Measurements from ENCODE around the gene RIMS3. TPM values are rescaled to one million over a fixed set of nuclear protein-coding genes. Genes with fewer than 3 reads are reported as not detected.

Gene RIMS3
- 1 to 10 TPM; 2.7 TPM for total RNA-seq

DNA sequence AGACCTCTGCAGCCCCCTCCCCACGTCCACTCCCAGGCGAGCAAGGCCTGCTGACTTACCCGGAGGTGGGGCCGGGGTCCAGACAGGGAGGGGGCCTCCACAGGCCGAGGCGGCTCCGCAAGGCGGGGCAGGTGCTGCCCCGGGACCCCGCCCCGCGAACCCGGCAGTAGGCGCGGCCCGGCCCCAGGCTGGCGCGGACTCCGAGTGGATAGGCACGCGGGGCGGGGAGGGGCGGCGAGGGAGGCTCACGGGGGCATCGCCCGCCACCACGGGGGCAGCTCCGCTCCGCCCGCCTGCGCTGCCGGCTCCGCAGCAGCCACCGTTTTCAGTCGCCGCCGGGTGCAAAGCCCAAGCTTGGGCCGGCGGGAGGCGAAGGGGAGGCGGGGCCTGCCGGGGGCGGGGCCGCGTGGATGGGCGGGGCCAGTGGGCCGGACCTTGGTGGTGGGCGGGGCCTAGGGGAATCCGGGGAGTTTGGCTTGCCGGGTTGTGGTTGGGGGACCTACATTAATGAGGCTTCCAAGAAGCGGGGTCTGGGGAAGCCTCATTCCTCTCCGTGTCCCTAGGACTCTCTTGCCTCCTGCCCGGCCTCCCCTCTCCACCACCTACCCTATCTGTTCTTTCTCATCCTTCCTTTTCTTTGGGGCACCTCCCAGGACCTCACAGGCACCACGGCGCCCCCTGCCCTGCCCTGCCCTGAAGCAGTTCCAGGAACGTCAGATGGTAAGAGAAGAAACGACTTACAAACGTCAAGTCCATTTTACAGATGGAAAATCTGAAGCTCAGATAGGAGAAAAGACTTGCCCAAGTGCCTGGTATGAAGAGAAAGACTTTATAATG, at the start of gene RIMS3:
RIMS3 (minus strand) TSS at position 348 of the 837 bp plus-strand sequence. CDS start 23,757 bp downstream, outside the sequence.
- ATAC-seq (peak; percentile 85), DNase-seq (peak; percentile 91)
- Mint-ChIP-seq H3K27ac (peak within 1 kb of the TSS; percentile 70), H3K36me3 (ENCODE audit: low read depth) (no peaks in the 10 kb centered on the region), H3K4me3 (peak within 1 kb of the TSS; percentile 74), H3K4me1 (peaks cover 28% of the 10 kb centered on the region), H3K27me3 (no peaks in the 10 kb centered on the region), H3K9me3 (ENCODE audit: low read depth) (no peaks in the 10 kb centered on the region)
- intact Hi-C loops (cut with DNase I, micrococcal nuclease): loop anchor here (1.0 to 5.0 kb wide), 7 partner anchors 27 to 523 kb away; partner anchors contain the start of genes CITED4 (in 2 of the 2) and ZNF684 (in 2 of the 2)
- ChIA-PET CTCF (interaction anchor here (0.9 to 1.3 kb wide), 4 partner anchors 25 to 262 kb away, joined by 3 to 7 read pairs (median 3); partner anchors contain the start of gene NFYC), POLR2A (interaction anchor here (1.1 kb wide), 1 partner anchor 26 kb away, joined by 3 read pairs; the partner anchor contains the start of gene NFYC)

DNA sequence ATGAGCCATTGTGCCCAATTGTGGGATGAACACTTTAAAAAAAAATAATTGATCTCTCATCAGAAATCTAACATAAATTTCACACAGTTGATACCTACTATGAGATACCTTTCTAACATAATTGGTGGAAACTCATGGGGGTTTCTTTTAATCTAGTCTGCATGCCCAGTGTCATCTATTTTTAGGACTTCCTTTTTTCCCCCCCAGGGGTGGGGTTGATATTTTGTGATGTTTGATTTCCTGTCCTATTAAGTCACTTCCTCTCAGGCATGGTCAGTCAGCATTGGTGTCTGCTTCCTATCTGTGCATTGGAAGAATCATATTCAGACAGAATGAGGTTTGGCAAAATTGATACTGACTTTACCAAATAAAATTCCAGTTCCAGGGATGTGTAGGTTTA, 47.5 kb upstream of the RIMS3 start:
- no peak for ATAC-seq
- intact Hi-C loops (cut with DNase I, micrococcal nuclease): no loop called here
- Mint-ChIP-seq H3K36me3 (ENCODE audit: low read depth) (peaks cover 23% of the 10 kb centered on the region), H3K4me3 (no peak overlapping the region), H3K4me1 (peaks cover 70% of the 10 kb centered on the region), H3K27ac (peak overlapping the region; percentile 58), H3K27me3 (no peaks in the 10 kb centered on the region), H3K9me3 (ENCODE audit: low read depth) (no peaks in the 10 kb centered on the region)
- ChIA-PET POLR2A (no interaction called here), CTCF (interaction anchor here (1.6 kb wide), 1 partner anchor 11 kb away, joined by 3 read pairs; no protein-coding TSS in a partner anchor)
- no peak for DNase-seq

DNA sequence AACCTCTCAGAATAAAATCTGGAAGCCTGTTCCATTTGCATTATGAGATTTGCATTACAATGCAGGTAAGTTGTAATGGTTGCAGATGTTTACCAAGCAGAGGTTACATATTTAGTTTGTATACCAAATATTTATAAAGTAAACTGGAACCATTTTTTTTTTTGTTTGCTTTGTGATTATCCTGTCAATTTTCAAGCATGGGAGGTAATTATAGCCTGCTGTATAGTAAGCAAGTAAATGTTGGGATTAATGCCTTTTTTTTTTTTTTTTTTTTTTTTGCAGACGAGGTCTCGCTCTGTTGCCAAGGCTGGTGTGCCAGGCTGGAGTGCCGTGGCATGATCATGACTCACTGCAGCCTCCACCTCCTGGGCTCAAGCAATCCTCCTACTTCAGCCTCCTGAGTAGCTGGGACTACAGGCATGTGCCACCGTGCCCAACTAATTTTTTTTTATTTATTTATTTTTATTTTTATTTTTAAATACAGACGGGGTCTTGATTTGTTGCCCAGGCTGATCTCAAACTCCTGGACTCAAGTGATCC, 47.0 kb upstream of the RIMS3 start:
- Mint-ChIP-seq H3K27ac (no peak overlapping the region), H3K9me3 (ENCODE audit: low read depth) (no peaks in the 10 kb centered on the region), H3K4me1 (peaks cover 71% of the 10 kb centered on the region), H3K4me3 (no peak overlapping the region), H3K36me3 (ENCODE audit: low read depth) (peaks cover 23% of the 10 kb centered on the region), H3K27me3 (no peaks in the 10 kb centered on the region)
- ChIA-PET POLR2A (no interaction called here), CTCF (interaction anchor here (1.1 to 1.6 kb wide), 2 partner anchors 12 to 147 kb away, joined by 3 read pairs; no protein-coding TSS in a partner anchor)
- ATAC-seq (no peak), DNase-seq (no peak)
- intact Hi-C loops (cut with DNase I, micrococcal nuclease): no loop called here

DNA sequence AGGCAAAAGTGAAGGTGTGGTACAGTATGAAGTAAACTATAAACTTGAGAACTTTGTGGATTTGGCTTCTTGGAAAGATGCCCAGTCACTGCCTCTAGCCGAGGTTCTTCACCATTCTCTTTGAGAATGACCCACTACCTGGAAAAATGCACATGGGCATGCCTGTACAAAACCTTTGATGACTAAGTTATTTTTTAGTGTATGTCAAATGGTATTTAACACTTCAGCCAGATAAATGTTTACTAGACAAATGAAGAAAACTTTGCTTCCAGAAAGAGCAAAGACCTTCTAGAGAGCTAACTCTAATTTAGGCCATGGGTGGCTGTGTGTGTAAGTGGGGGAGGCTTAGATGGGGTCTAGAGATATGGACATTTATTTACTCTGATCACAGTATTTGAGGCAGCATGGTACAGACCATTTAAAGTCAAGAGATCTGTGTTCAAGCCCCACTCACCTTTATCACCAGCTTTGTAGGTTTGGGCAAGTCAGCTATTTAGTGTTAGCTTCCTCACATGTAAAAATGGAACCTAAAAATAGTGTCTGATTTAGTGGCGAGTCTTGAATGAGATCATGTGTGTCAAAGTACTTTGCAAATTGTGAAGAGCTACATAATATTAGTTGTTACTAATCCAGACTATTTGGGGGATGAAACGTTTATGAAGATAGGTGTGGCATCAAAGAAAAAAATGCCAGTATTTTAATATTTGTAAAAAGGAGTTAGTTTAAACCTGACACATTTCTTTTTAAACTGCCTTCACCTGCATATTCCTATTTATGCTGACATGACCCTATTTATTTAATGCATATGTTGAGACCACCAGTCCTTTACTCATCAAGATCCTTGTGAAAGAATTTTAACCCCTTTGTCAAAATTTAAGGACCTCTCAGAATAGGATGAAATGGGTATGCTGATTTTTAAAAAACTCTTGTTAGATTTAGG, 46.3 kb upstream of the RIMS3 start:
- CTCF ChIA-PET: interaction anchor here (1.1 kb wide), 1 partner anchor 147 kb away, joined by 3 read pairs; no protein-coding TSS in a partner anchor
- ATAC-seq (no peak), DNase-seq (no peak)
- Mint-ChIP-seq H3K36me3 (ENCODE audit: low read depth) (peaks cover 23% of the 10 kb centered on the region), H3K4me3 (no peak overlapping the region), H3K27me3 (no peaks in the 10 kb centered on the region), H3K4me1 (peaks cover 66% of the 10 kb centered on the region), H3K9me3 (ENCODE audit: low read depth) (no peaks in the 10 kb centered on the region), H3K27ac (peak overlapping the region; percentile 51)
- POLR2A ChIA-PET: no interaction called here
- intact Hi-C loops (cut with DNase I, micrococcal nuclease): no loop called here

DNA sequence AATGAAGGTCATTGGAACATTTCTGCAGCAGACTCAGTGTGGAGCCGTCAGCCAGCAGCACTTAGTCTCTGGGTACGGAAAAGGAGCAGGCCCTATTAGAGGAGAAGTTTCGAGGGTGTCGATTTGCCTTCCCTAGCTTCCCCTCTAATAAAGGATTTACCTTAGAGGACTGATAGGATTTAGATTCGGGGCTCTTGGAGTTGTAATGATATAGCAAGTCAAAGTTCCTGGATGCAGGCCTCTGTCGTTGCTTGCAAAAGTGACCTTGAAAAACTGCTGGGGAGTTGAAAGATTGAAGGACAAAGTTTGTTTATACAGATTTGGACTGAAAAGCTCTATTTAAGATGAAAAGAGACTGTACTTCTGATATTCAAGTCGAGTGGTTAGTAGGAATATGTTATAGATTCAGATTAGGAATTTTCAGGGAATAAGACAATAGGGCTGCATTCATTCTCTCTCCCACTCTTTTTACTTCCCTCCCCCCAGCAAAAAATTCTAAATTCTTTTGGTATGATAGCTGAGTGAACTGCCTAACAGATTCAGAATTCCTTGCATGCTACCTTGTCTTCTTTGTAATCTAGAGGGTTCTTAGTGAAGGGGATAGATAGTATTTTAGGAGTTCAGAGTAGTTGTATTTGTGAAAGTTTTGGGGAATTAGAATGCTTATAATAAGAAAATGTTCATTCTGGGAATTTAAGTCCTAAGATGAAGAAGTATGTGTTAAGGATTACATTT, 45.3 kb upstream of the RIMS3 start:
- POLR2A ChIA-PET: interaction anchor here (1.0 kb wide), 1 partner anchor 19 kb away, joined by 3 read pairs; the partner anchor contains the start of gene NFYC
- intact Hi-C loops (cut with DNase I, micrococcal nuclease): no loop called here
- H3K27me3 Mint-ChIP-seq: no peaks in the 10 kb centered on the region
- no peaks in the 10 kb centered on the region for H3K9me3 Mint-ChIP-seq (ENCODE audit: low read depth)
- H3K4me3 Mint-ChIP-seq: peak overlapping the region; percentile 85
- peaks cover 61% of the 10 kb centered on the region for H3K4me1 Mint-ChIP-seq
- CTCF ChIA-PET: interaction anchor here (0.6 to 1.7 kb wide), 4 partner anchors 16 to 293 kb away, joined by 3 to 9 read pairs (median 3); partner anchors contain the start of gene NFYC
- DNase-seq (no peak), ATAC-seq (no peak)
- H3K27ac Mint-ChIP-seq: peak overlapping the region; percentile 51
- peaks cover 20% of the 10 kb centered on the region for H3K36me3 Mint-ChIP-seq (ENCODE audit: low read depth)

DNA sequence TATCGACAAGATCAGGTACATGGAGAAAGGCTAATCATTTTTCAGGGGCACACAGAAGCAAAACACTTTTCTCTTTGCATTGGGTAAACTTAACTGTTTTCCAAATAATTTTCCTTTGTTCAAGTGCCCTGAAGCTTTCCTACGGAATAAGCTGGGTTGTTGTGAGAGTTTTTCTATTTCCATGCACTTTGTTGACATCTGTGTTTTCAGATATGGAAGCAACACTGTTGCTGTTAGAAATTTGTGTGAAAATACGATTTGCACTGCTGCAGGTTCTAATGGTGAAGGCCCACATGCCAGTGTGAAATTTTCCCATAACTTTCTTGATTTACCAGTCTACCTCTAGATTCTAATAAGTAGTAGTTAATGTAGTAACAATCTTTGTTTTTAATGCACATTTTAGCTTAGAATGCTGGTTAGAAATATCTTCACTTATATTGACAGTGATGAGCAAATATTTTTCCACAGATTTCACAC, 44.4 kb upstream of the RIMS3 start:
- H3K36me3 Mint-ChIP-seq (ENCODE audit: low read depth): peaks cover 20% of the 10 kb centered on the region
- no peaks in the 10 kb centered on the region for H3K9me3 Mint-ChIP-seq (ENCODE audit: low read depth)
- intact Hi-C loops (cut with DNase I, micrococcal nuclease): loop anchor here (1.0 to 2.0 kb wide), 2 partner anchors 18 to 19 kb away; partner anchors contain the start of gene NFYC (in 1 of the 2)
- H3K4me3 Mint-ChIP-seq: peak overlapping the region; percentile 85
- ATAC-seq (no peak), DNase-seq (no peak)
- H3K4me1 Mint-ChIP-seq: peaks cover 61% of the 10 kb centered on the region
- CTCF ChIA-PET: interaction anchor here (1.0 to 1.9 kb wide), 6 partner anchors 13 to 63 kb away, joined by 3 to 9 read pairs (median 3); partner anchors contain the start of gene NFYC
- H3K27ac Mint-ChIP-seq: peak overlapping the region; percentile 88
- no peaks in the 10 kb centered on the region for H3K27me3 Mint-ChIP-seq
- POLR2A ChIA-PET: interaction anchor here (1.0 kb wide), 1 partner anchor 18 kb away, joined by 3 read pairs; the partner anchor contains the start of gene NFYC

DNA sequence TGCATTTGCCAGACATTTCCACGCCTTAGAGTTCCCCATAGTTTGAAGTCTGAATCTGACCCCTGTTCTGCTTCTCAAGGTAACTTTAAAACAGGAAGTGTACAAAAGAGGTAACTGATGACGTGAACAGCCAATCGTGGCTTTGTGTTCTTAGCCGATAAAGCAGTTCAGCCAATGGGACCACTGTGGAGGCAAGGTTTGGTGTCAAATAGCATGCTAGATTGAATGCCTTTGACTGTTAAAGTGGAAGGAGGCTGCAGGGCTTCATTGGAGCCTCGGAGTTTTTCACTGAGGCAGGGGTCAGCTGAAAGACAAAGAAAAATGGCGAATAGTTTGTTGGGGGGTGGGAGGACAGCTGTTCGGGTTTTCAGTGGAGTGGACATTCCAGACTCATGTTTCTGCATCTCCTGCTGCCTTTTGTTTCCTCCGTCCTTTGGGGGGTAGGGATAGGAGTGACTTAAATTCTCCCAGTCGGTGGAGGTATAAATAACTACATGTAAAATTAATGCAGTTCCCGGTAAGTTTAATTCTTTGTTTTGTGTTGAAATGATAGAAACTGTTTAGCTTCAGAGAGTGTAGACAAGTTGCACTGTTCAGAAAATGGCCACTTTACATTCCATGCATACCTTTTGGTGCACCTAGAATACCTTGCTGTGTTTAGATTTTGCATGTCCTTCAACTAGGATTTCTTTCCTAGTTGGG, 43.8 kb upstream of the RIMS3 start:
- peaks cover 67% of the 10 kb centered on the region for H3K4me1 Mint-ChIP-seq
- H3K4me3 Mint-ChIP-seq: peak overlapping the region; percentile 85
- no peaks in the 10 kb centered on the region for H3K9me3 Mint-ChIP-seq (ENCODE audit: low read depth)
- peak; percentile 98 for ATAC-seq
- peak overlapping the region; percentile 88 for H3K27ac Mint-ChIP-seq
- H3K36me3 Mint-ChIP-seq (ENCODE audit: low read depth): peaks cover 17% of the 10 kb centered on the region
- intact Hi-C loops (cut with DNase I, micrococcal nuclease): loop anchor here (1.0 to 2.0 kb wide), 2 partner anchors 17 to 18 kb away; partner anchors contain the start of gene NFYC (in 1 of the 2)
- H3K27me3 Mint-ChIP-seq: no peaks in the 10 kb centered on the region
- CTCF ChIA-PET: interaction anchor here (0.7 to 1.9 kb wide), 7 partner anchors 13 to 652 kb away, joined by 3 to 9 read pairs (median 3); partner anchors contain the start of gene NFYC
- POLR2A ChIA-PET: interaction anchor here (0.6 to 1.0 kb wide), 3 partner anchors 18 to 176 kb away, joined by 3 read pairs; partner anchors contain the start of gene NFYC
- DNase-seq: peak; percentile 82

DNA sequence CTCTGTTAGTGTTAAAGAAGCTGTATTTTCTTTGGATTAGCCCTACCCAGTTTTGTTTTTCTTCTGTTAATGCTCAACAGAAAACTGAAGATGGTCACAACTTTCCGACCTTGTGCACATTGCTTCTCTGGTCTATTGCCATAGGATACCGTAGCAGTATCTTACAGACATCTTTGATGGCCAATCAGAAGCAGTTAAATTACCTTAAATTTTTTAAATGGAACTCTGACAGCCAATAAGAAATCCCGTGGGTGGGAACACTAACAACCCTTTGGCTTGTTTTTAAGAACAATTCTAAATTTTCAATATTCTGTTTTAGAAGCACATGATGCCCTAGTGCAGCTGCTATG, 43.2 kb upstream of the RIMS3 start:
- ATAC-seq (peak; percentile 89), DNase-seq (no peak)
- peak overlapping the region; percentile 88 for H3K27ac Mint-ChIP-seq
- ChIA-PET POLR2A (interaction anchor here (0.6 to 0.9 kb wide), 2 partner anchors 17 to 176 kb away, joined by 3 read pairs; partner anchors contain the start of gene NFYC), CTCF (interaction anchor here (0.7 to 1.9 kb wide), 3 partner anchors 14 to 651 kb away, joined by 3 to 9 read pairs (median 3); no protein-coding TSS in a partner anchor)
- H3K4me1 Mint-ChIP-seq: peaks cover 70% of the 10 kb centered on the region
- intact Hi-C loops (cut with DNase I, micrococcal nuclease): loop anchor here (1.0 to 2.0 kb wide), 2 partner anchors 16 to 18 kb away; partner anchors contain the start of gene NFYC (in 1 of the 2)
- peaks cover 16% of the 10 kb centered on the region for H3K36me3 Mint-ChIP-seq (ENCODE audit: low read depth)
- H3K9me3 Mint-ChIP-seq (ENCODE audit: low read depth): no peaks in the 10 kb centered on the region
- H3K4me3 Mint-ChIP-seq: peak overlapping the region; percentile 85
- H3K27me3 Mint-ChIP-seq: no peaks in the 10 kb centered on the region

DNA sequence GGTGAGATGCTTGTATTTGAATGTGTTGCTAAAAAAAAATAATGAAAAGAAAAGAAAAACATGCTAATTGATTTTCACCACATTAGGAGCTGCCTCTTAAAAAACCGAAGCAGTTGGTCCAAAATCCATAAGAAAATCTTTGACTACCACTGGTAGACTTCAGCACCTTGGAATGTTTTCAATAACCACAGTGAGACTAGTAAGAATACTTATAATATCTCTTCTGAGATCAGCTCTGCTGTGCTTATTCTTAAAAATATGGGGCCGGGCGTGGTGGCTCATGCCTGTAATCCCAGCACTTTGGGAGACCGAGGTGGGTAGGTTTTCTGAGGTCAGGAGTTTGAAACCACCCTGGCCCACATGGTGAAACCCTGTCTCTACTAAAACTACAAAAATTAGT, 41.1 kb upstream of the RIMS3 start:
- no peak overlapping the region for H3K4me3 Mint-ChIP-seq
- no peaks in the 10 kb centered on the region for H3K9me3 Mint-ChIP-seq (ENCODE audit: low read depth)
- intact Hi-C loops (cut with DNase I, micrococcal nuclease): no loop called here
- peaks cover 68% of the 10 kb centered on the region for H3K4me1 Mint-ChIP-seq
- no peak for DNase-seq
- CTCF ChIA-PET: no interaction called here
- POLR2A ChIA-PET: no interaction called here
- H3K27me3 Mint-ChIP-seq: no peaks in the 10 kb centered on the region
- H3K36me3 Mint-ChIP-seq (ENCODE audit: low read depth): peaks cover 8% of the 10 kb centered on the region
- no peak for ATAC-seq
- no peak overlapping the region for H3K27ac Mint-ChIP-seq
